GM12878 (cell line): ENCODE measurements around the gene TMEM178A. TPM values are rescaled to one million over a fixed set of nuclear protein-coding genes. Genes with fewer than 3 reads are reported as not detected.

Experiments
- ATAC-seq: fragments of 200-7000 bp; cut with Tn5 transposase; 3 replicates; pipeline ENCODE4 v1.9.1; 2020; ENCODE audit warnings: mild to moderate bottlenecking, moderate library complexity
- BruUV-seq: library from RNA; stranded (reverse); fragments of 400-500 nt; replicated peaks from 2 replicates; lab custom pipeline; 2021; lab: Mats Ljungman, UMichigan
- CTCF ChIA-PET: fragments of 300-600 bp; sonication (Branson Sonifier 250); formaldehyde crosslinking; extraction: SDS; loops from one replicate; lab custom pipeline; 2021; ENCODE audit warnings: inconsistent platforms; lab: Yijun Ruan, JAX
- POLR2A ChIA-PET: fragments of 350-600 bp; formaldehyde crosslinking; extraction: SDS; loops from one replicate; lab custom pipeline; 2021; ENCODE audit warnings: inconsistent platforms; lab: Charles Lee
- RAD21 ChIA-PET: fragments of 300-600 bp; sonication (Branson Sonifier 250); formaldehyde crosslinking; loops from one replicate; lab custom pipeline; 2023; ENCODE audit warnings: antibody characterized with exemption; ENCODE audit not compliant: unreplicated experiment; lab: Charles Lee
- SMC1A ChIA-PET: fragments of 300-600 bp; sonication (Branson Sonifier 250); formaldehyde crosslinking; loops from one replicate; lab custom pipeline; 2023; ENCODE audit not compliant: unreplicated experiment, uncharacterized antibody; lab: Charles Lee
- DNase-seq: peaks from one replicate; pipeline ENCODE4 v3.0.0-alpha.2; 2011; ENCODE audit warnings: low read depth, low spot score
- FAIRE-seq: peaks from 3 replicates; lab custom pipeline; 2011; peaks lifted over from hg19 to GRCh38; lab: Jason Lieb, UNC
- H2AFZ ChIP-seq: 2 replicates; pipeline ENCODE4 v1.6.0; 2011; ENCODE audit warnings: low read depth, low read length, control low read depth; ENCODE audit not compliant: control insufficient read depth
- H3K27ac ChIP-seq: 2 replicates; pipeline ENCODE4 v1.5.1; 2011; ENCODE audit warnings: control low read depth; ENCODE audit not compliant: control insufficient read depth, insufficient read depth
- H3K27me3 ChIP-seq, 2 experiments: replicated peaks in 1 of 2; 2 replicates each; pipeline versions ENCODE4 v1.6.0 to v1.6.1; 2011; ENCODE audit warnings: low read length in 1 of 2; ENCODE audit not compliant: control insufficient read depth in 2 of 2, insufficient read depth in 2 of 2
- H3K36me3 ChIP-seq, 2 experiments: 2 replicates each; pipeline ENCODE4 v1.5.1; 2011; ENCODE audit warnings: low read length in 1 of 2; ENCODE audit not compliant: control insufficient read depth in 2 of 2, insufficient read depth in 2 of 2
- H3K4me1 ChIP-seq: 2 replicates; pipeline ENCODE4 v1.6.1; 2011; ENCODE audit warnings: mild to moderate bottlenecking, low read length, moderate library complexity, mixed read lengths; ENCODE audit not compliant: control insufficient read depth, insufficient read depth
- H3K4me2 ChIP-seq: 2 replicates; pipeline ENCODE4 v1.6.0; 2011; ENCODE audit warnings: control low read depth; ENCODE audit not compliant: control insufficient read depth, insufficient read depth
- H3K4me3 ChIP-seq: fragments of 200-600 bp; sonication (generic); 2 replicates; pipeline ENCODE4 v1.5.1; 2016
- H3K79me2 ChIP-seq: 2 replicates; pipeline ENCODE4 v1.6.0; 2011; ENCODE audit warnings: low read length; ENCODE audit not compliant: control insufficient read depth, insufficient read depth
- H3K9ac ChIP-seq: 2 replicates; pipeline ENCODE4 v1.8.0; 2011; ENCODE audit warnings: low read length, control low read depth, mixed read lengths; ENCODE audit not compliant: control insufficient read depth, insufficient read depth
- H3K9me3 ChIP-seq: replicated peaks from 3 replicates; pipeline ENCODE4 v1.5.1; 2011; ENCODE audit warnings: mild to moderate bottlenecking, low read length; ENCODE audit not compliant: control insufficient read depth, insufficient read depth
- H4K20me1 ChIP-seq: 2 replicates; pipeline ENCODE4 v1.6.0; 2011; ENCODE audit not compliant: control insufficient read depth, insufficient read depth
- CTCF ChIP-seq, 3 experiments: IDR thresholded peaks in 2 of 3; conservative IDR thresholded peaks in 1 of 3; 2 replicates each; pipeline ENCODE4 v1.5.1; 2011; ENCODE audit warnings: low read depth in 3 of 3, low read length in 3 of 3, mild to moderate bottlenecking in 3 of 3, control low read depth in 2 of 3, moderate library complexity in 2 of 3, inconsistent platforms in 1 of 3, mixed read lengths in 1 of 3; ENCODE audit not compliant: control insufficient read depth in 2 of 3, insufficient read depth in 1 of 3; ENCODE audit errors: extremely low read depth in 1 of 3
- ELK1 ChIP-seq: IDR thresholded peaks from 2 replicates; pipeline ENCODE4 v1.6.1; 2012; ENCODE audit warnings: low read depth, low read length, improper control_type of control experiment
- RAD21 ChIP-seq: IDR thresholded peaks from 2 replicates; pipeline ENCODE4 v1.6.1; 2011; ENCODE audit warnings: mild to moderate bottlenecking, low read depth, low read length, moderate library complexity; ENCODE audit not compliant: insufficient read depth
- RCOR1 ChIP-seq: conservative IDR thresholded peaks from 2 replicates; pipeline ENCODE4 v1.6.1; 2012; ENCODE audit warnings: low read depth, low read length, improper control_type of control experiment
- WGBS: methylation state at CpG from one replicate; pipeline ENCODE4 v1.1.6; 2016; ENCODE audit warnings: low lambda C conversion rate; ENCODE audit not compliant: insufficient replicate concordance, insufficient coverage; ENCODE audit errors: missing lambda C conversion rate; 5-methylcytosine and 5-hydroxymethylcytosine counted together
- in situ Hi-C: fragments of 300-500 bp; cut with MboI; formaldehyde crosslinking; loops from 9 replicates; pipeline ENCODE4 v1.14.3; 2018; ENCODE audit warnings: mixed read lengths
- intact Hi-C: fragments of 100-400 bp; cut with micrococcal nuclease; formaldehyde crosslinking; loops from one replicate; pipeline ENCODE4 v1.14.2; 2022; ENCODE audit not compliant: unreplicated experiment
- polyA plus RNA-seq, 11 experiments: library from polyadenylated mRNA; depleted of rRNA in 4 of 11; unstranded in 6 of 11; stranded (reverse) in 5 of 11; fragments of >200 nt; fragmentation: Nextera tagmentation in 4 of 11; fragmentation: Illumina TruSeq in 1 of 11; extraction: Ambion mirVana in 4 of 11; extraction: Trizol in 1 of 11; gene quantifications; 1 replicate in 1 of 11; 2 replicates in 10 of 11; pipeline versions ENCODE4 v1.2.1 to v1.2.3, GENCODE V29; 2011 to 2016; ENCODE audit warnings: inconsistent platforms in 2 of 11, missing spikeins in 2 of 11, low read depth in 1 of 11
- total RNA-seq, 4 experiments: library from RNA; depleted of rRNA in 3 of 4; stranded (reverse); fragments of >200 nt in 3 of 4; fragmentation: Illumina TruSeq in 1 of 4; extraction: Trizol in 1 of 4; gene quantifications; 2 replicates each; pipeline versions ENCODE4 v1.2.1 to v1.2.3, GENCODE V29; 2013 to 2021

Gene TMEM178A
- total and polyA plus RNA-seq, 10 of the 15 experiments (the other 5 are each of a cell fraction or from before 2014, with no cell fraction given): not detected

GRCh38 chr2:39728941-39729351, 63.2 kb downstream of the TMEM178A start:
- Histone ChIP-seq H3K4me1 (no peaks in the 10 kb centered on the region), H3K36me3 (peaks cover 0 to 5% of the 10 kb centered on the region in 2 experiments; a peak in 1 of 4 replicates), H3K27me3 (no peaks in the 10 kb centered on the region), H3K9ac (no peak overlapping the region), H2AFZ (no peak overlapping the region), H3K27ac (no peak overlapping the region), H3K4me3 (no peak overlapping the region), H3K4me2 (no peak overlapping the region), H3K79me2 (no peaks in the 10 kb centered on the region), H4K20me1 (no peaks in the 10 kb centered on the region), H3K9me3 (no peaks in the 10 kb centered on the region)
- SMC1A ChIA-PET: interaction anchor here (1.0 to 6.7 kb wide), 7 partner anchors 11 to 781 kb away, joined by 3 to 63 read pairs (median 4); no protein-coding TSS in a partner anchor
- RAD21 ChIA-PET: interaction anchor here (0.6 to 4.4 kb wide), 4 partner anchors 110 to 782 kb away, joined by 3 to 71 read pairs (median 4); no protein-coding TSS in a partner anchor
- POLR2A ChIA-PET: no interaction called here
- intact Hi-C loops: loop anchor here (1.0 kb wide), 1 partner anchor 350 kb away; no protein-coding TSS in a partner anchor
- FAIRE-seq: no peak
- in situ Hi-C loops: loop anchor here (10.0 to 25.0 kb wide), 2 partner anchors 344 to 667 kb away; no protein-coding TSS in a partner anchor
- no peak for DNase-seq
- peak; percentile 86 for ATAC-seq
- no TSS peak for BruUV-seq
- CTCF ChIA-PET: interaction anchor here (0.9 to 8.2 kb wide), 16 partner anchors 9 to 500 kb away, joined by 3 to 145 read pairs (median 5); no protein-coding TSS in a partner anchor
- WGBS: 68% methylated on average over 5 of the region's 5 CpGs
- no peak for TF ChIP-seq ELK1
- no peak for TF ChIP-seq RCOR1
- TF ChIP-seq RAD21: peak; percentile 59
- peak; percentile 60 to 76 (median 75) for TF ChIP-seq CTCF (IDR thresholded peaks at IDR 0.05 in 2 of 3, conservative IDR thresholded peaks at IDR 0.05 in 1 of 3; ENCODE audit: control insufficient read depth in 2 of 3, extremely low read depth in 1 of 3, insufficient read depth in 1 of 3, low read depth in 3 of 3, low read length in 3 of 3)
